GM12874 (cell line): Measurements from ENCODE around the gene AP3S2.

Experiments used
- CTCF ChIP-seq: IDR thresholded peaks from 2 replicates; pipeline ENCODE4 v1.5.1; 2011; ENCODE audit warnings: low read depth, mild to moderate bottlenecking, control low read depth, low read length, moderate library complexity; ENCODE audit not compliant: insufficient read depth

The AP3S2 gene

GRCh38 chr15:89810837-89811236 is 83.0 kb downstream of the AP3S2 start:
- no peak for TF ChIP-seq CTCF

- TF ChIP-seq CTCF, result no peak
Measured at GRCh38 chr15:89809787-89810148, 84.0 kb downstream of the AP3S2 start.

GRCh38 chr15:89809093-89809786 is 84.6 kb downstream of the AP3S2 start:
- no peak for TF ChIP-seq CTCF

GRCh38 chr15:89808160-89808870 is 85.5 kb downstream of the AP3S2 start:
- TF ChIP-seq CTCF, result no peak

- no peak for TF ChIP-seq CTCF
Measured at GRCh38 chr15:89807689-89808088, 86.1 kb downstream of the AP3S2 start.

GRCh38 chr15:89806559-89807550 is 86.9 kb downstream of the AP3S2 start:
- no peak for TF ChIP-seq CTCF

- TF ChIP-seq CTCF, result no peak
Measured at GRCh38 chr15:89806210-89806558, 87.6 kb downstream of the AP3S2 start.
